ENCODE data around the gene KLF16. TPM values are rescaled to one million over a fixed set of nuclear protein-coding genes. Genes with fewer than 3 reads are reported as not detected.

KLF16 gene
- total RNA-seq, 1 donor from 2014 or later: 52.4 TPM

DNA sequence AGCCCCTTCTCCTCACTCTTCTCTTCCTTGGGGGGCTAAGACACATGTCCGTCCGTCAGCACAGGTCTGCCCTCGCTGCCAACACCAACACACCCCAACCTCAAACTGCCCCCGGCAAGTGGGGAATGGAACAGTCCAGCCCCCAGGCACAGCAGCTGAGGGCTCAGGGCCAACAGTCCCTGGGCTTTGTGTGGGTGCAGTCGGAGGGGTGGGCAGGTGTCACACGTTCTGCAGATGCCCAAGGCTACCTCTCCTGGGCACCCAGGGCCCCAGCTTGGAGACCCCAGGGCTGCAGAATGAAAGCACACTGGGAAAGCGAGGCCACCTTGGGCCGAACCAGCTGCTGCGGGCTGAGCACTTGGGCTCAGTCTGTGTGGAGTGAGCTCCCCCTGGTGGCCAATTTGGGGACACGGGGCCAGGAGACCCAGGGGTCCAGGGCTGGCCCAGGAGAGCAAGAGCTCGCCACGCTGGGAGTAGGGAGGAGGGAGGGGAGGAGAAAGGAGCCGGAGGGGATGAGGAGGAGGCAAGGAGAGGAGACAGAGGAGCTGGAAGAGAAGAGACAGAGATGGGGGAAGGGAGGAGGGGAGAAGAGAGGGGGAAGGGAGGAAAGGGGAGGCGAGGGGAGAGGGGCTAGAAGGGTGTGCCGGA, 37.3 kb downstream of the KLF16 start:
- Histone ChIP-seq H3K9ac (ENCODE audit: low read length) (no peak overlapping the region), H3K27me3 (ENCODE audit: insufficient read depth, low read length) (no peaks in the 10 kb centered on the region), H3K4me3 (ENCODE audit: insufficient read depth, low read depth, low read length) (no peak overlapping the region), H3K79me2 (ENCODE audit: insufficient read depth, low read length) (peaks cover 24% of the 10 kb centered on the region), H3K27ac (ENCODE audit: low read depth, low read length) (no peak overlapping the region), H4K20me1 (ENCODE audit: insufficient read depth, low read length) (peaks cover 35% of the 10 kb centered on the region), H3K9me3 (ENCODE audit: insufficient read depth, low read depth, low read length) (no peaks in the 10 kb centered on the region), H3K4me2 (ENCODE audit: low read length) (no peak overlapping the region), H2AFZ (ENCODE audit: low read depth, low read length) (no peak overlapping the region), H3K4me1 (ENCODE audit: insufficient read depth, low read length) (peaks cover 2% of the 10 kb centered on the region), H3K36me3 (ENCODE audit: insufficient read depth, low read length) (no peaks in the 10 kb centered on the region)
- H3K4me1 Mint-ChIP-seq (ENCODE audit: low read depth, unreplicated experiment): peaks cover 4% of the 10 kb centered on the region
- no peaks in the 10 kb centered on the region for H3K9me3 Mint-ChIP-seq (ENCODE audit: unreplicated experiment)
- DNase-seq (ENCODE audit: low read depth) (peak; percentile 16), FAIRE-seq (no peak)
- no peak overlapping the region for H3K27ac Mint-ChIP-seq (ENCODE audit: unreplicated experiment)
- peaks cover 3% of the 10 kb centered on the region for H3K36me3 Mint-ChIP-seq (ENCODE audit: low read depth, unreplicated experiment)
- TF ChIP-seq EZH2 (IDR thresholded peaks at IDR 0.05; ENCODE audit: insufficient read depth, low read length): no peak
- TF ChIP-seq, protein P1, sequence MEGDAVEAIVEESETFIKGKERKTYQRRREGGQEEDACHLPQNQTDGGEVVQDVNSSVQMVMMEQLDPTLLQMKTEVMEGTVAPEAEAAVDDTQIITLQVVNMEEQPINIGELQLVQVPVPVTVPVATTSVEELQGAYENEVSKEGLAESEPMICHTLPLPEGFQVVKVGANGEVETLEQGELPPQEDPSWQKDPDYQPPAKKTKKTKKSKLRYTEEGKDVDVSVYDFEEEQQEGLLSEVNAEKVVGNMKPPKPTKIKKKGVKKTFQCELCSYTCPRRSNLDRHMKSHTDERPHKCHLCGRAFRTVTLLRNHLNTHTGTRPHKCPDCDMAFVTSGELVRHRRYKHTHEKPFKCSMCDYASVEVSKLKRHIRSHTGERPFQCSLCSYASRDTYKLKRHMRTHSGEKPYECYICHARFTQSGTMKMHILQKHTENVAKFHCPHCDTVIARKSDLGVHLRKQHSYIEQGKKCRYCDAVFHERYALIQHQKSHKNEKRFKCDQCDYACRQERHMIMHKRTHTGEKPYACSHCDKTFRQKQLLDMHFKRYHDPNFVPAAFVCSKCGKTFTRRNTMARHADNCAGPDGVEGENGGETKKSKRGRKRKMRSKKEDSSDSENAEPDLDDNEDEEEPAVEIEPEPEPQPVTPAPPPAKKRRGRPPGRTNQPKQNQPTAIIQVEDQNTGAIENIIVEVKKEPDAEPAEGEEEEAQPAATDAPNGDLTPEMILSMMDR (IDR thresholded peaks at IDR 0.05; ENCODE audit: insufficient read depth, low read depth, low read length): peak; percentile 62
- H3K4me3 Mint-ChIP-seq (ENCODE audit: unreplicated experiment): no peak overlapping the region
- H3K27me3 Mint-ChIP-seq (ENCODE audit: low read depth, unreplicated experiment): no peaks in the 10 kb centered on the region

DNA sequence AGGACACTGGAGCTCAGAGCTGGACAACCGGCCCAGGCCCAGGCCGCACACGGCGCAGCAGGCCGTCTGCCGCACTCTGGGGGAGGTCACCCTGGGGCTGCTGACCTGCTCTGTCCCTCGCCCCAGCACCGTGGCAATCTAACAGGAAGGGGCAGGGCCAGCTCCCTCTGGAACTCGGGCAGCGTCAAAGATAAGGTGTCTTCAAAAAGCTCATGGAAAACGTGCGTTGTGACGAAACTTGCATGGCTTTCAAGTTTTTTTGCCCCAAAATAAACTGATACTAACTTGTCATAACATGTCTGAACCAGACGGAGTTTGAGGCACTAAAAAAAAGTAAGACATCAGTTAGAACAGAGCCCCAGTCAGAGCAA, 39.1 kb downstream of the KLF16 start:
- Histone ChIP-seq H3K4me3 (ENCODE audit: insufficient read depth, low read depth, low read length) (no peak overlapping the region), H3K27ac (ENCODE audit: low read depth, low read length) (no peak overlapping the region), H3K9ac (ENCODE audit: low read length) (no peak overlapping the region), H2AFZ (ENCODE audit: low read depth, low read length) (no peak overlapping the region), H3K79me2 (ENCODE audit: insufficient read depth, low read length) (peaks cover 15% of the 10 kb centered on the region), H3K27me3 (ENCODE audit: insufficient read depth, low read length) (no peaks in the 10 kb centered on the region), H3K9me3 (ENCODE audit: insufficient read depth, low read depth, low read length) (no peaks in the 10 kb centered on the region), H3K36me3 (ENCODE audit: insufficient read depth, low read length) (no peaks in the 10 kb centered on the region), H3K4me1 (ENCODE audit: insufficient read depth, low read length) (peaks cover 2% of the 10 kb centered on the region), H3K4me2 (ENCODE audit: low read length) (no peak overlapping the region), H4K20me1 (ENCODE audit: insufficient read depth, low read length) (peaks cover 29% of the 10 kb centered on the region)
- DNase-seq (ENCODE audit: low read depth): no peak
- Mint-ChIP-seq H3K4me3 (ENCODE audit: unreplicated experiment) (no peak overlapping the region), H3K27me3 (ENCODE audit: low read depth, unreplicated experiment) (no peaks in the 10 kb centered on the region), H3K9me3 (ENCODE audit: unreplicated experiment) (no peaks in the 10 kb centered on the region), H3K27ac (ENCODE audit: unreplicated experiment) (peak overlapping the region; percentile 66), H3K4me1 (ENCODE audit: low read depth, unreplicated experiment) (peaks cover 4% of the 10 kb centered on the region), H3K36me3 (ENCODE audit: low read depth, unreplicated experiment) (no peaks in the 10 kb centered on the region)
- TF ChIP-seq EZH2 (IDR thresholded peaks at IDR 0.05; ENCODE audit: insufficient read depth, low read length): no peak
- TF ChIP-seq, protein P1 (IDR thresholded peaks at IDR 0.05; ENCODE audit: insufficient read depth, low read depth, low read length): no peak
- FAIRE-seq: no peak

DNA sequence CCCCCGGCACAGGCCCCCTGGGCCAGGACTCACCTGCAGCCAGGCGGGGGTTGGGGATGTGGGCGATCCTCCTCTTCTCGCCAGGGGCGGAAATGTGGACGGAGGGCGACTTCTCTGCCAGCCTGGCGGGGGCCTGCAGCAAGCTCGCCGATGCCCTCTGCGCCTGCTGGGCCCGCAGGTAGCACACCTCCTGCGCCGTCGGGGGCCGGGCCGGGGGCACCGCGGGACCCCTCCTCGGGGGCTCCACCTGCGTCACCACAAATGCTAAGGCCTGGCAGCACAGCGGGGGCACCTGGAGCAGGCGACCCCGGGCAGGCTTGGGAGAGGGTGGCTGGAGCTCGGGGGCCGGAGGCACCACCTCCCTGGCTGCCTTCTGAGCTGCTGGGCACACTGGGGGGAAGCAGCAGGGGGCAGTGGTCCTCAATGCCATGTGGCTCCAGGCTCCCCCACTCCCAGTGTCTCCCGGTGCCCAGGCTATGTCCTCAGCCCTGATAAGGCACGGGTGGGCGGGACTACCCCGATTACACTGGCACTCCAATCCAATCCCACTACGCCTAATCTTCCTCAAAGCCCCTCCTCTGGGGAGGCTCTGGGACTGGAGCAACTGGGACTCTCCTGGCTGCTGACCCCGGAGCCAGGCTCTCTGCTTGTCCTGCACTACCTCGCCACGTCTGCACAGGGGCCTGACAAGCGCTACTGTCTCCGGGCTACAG, 39.7 kb downstream of the KLF16 start:
- H4K20me1 ChIP-seq (ENCODE audit: insufficient read depth, low read length): peaks cover 29% of the 10 kb centered on the region
- H3K27ac ChIP-seq (ENCODE audit: low read depth, low read length): no peak overlapping the region
- no peak overlapping the region for H3K4me3 ChIP-seq (ENCODE audit: insufficient read depth, low read depth, low read length)
- FAIRE-seq (no peak), DNase-seq (ENCODE audit: low read depth) (no peak)
- Mint-ChIP-seq H3K27ac (ENCODE audit: unreplicated experiment) (no peak overlapping the region), H3K27me3 (ENCODE audit: low read depth, unreplicated experiment) (no peaks in the 10 kb centered on the region), H3K36me3 (ENCODE audit: low read depth, unreplicated experiment) (no peaks in the 10 kb centered on the region), H3K9me3 (ENCODE audit: unreplicated experiment) (no peaks in the 10 kb centered on the region), H3K4me3 (ENCODE audit: unreplicated experiment) (no peak overlapping the region), H3K4me1 (ENCODE audit: low read depth, unreplicated experiment) (peaks cover 4% of the 10 kb centered on the region)
- H3K4me2 ChIP-seq (ENCODE audit: low read length): no peak overlapping the region
- no peaks in the 10 kb centered on the region for H3K27me3 ChIP-seq (ENCODE audit: insufficient read depth, low read length)
- peaks cover 15% of the 10 kb centered on the region for H3K79me2 ChIP-seq (ENCODE audit: insufficient read depth, low read length)
- no peaks in the 10 kb centered on the region for H3K36me3 ChIP-seq (ENCODE audit: insufficient read depth, low read length)
- TF ChIP-seq, protein P1 (IDR thresholded peaks at IDR 0.05; ENCODE audit: insufficient read depth, low read depth, low read length): no peak
- TF ChIP-seq EZH2 (IDR thresholded peaks at IDR 0.05; ENCODE audit: insufficient read depth, low read length): no peak
- H2AFZ ChIP-seq (ENCODE audit: low read depth, low read length): no peak overlapping the region
- H3K9ac ChIP-seq (ENCODE audit: low read length): no peak overlapping the region
- H3K4me1 ChIP-seq (ENCODE audit: insufficient read depth, low read length): peaks cover 2% of the 10 kb centered on the region
- H3K9me3 ChIP-seq (ENCODE audit: insufficient read depth, low read depth, low read length): no peaks in the 10 kb centered on the region
